Endometrium (tissue), 2 donors: ENCODE measurements around the gene REPIN1.

Source experiments
- FAIRE-seq: peaks from 2 replicates; lab custom pipeline; 2012; peaks lifted over from hg19 to GRCh38; lab: Jason Lieb, UNC
- donor health status: control.
- donor health status: control.

Gene REPIN1

DNA sequence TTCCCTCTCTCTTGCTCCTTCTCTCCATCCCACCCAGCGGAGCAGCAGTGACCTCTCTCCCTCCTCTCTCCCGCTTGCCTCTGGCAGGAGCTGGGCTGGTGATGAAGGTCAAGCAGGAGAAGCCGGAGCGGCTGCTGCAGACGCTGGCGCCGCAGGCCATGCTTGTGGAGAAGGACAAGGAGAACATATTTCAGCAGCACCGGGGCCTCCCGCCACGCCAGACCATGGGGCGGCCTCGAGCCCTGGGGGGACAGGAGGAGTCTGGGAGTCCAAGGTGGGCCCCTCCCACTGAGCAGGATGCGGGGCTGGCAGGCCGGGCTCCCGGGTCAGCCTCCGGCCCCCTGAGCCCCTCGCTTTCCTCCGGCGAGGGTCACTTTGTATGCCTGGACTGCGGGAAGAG lies 27.8 kb downstream of the REPIN1 start:
- no peak for FAIRE-seq

- FAIRE-seq = no peak
Observed at GRCh38 chr7:150396851-150397260, 28.2 kb downstream of the REPIN1 start.

GRCh38 chr7:150397346-150398107 lies 28.9 kb downstream of the REPIN1 start:
- FAIRE-seq = no peak

GRCh38 chr7:150398108-150398964 lies 29.7 kb downstream of the REPIN1 start:
- no peak for FAIRE-seq

- no peak for FAIRE-seq
Observed at GRCh38 chr7:150398965-150399320, 30.3 kb downstream of the REPIN1 start.

- FAIRE-seq = no peak
Observed at GRCh38 chr7:150399421-150400007, 30.9 kb downstream of the REPIN1 start.

DNA sequence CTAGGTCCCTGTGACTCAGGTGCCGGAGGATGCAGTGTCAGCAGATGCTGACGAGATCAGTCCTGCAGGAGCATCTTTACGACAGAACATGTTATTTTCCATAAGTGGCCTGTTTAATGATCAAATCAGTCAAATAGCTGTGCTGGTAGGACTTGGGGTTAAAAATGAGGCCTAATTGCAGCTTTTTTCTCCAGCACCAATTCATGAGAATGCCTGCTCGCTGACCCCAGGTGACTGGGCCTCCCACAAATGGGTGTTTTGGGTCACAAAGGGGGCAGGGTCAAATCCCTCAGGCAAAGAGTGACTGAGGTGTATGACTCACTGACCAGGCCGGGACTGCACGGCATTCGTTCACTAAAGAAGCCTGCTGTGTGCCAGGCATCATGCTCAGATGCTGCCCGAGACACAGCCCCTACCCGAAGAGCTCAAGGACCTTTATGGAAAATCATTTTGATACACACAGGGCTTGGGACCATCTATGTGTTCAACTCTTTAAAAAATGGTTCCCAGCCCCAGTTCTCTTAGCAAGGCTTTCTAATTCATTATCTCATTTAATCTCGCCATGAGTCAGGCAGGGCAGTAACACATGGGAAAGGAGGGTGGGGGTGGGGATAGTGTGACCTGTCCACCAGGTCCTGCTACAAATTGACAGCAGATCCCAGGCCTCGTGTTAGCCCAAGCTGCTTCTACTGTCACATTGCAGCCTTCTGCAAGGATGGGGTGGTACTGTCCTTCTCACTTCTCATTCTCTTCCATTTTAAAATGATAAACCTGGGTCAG lies 31.6 kb downstream of the REPIN1 start:
- FAIRE-seq = no peak

DNA sequence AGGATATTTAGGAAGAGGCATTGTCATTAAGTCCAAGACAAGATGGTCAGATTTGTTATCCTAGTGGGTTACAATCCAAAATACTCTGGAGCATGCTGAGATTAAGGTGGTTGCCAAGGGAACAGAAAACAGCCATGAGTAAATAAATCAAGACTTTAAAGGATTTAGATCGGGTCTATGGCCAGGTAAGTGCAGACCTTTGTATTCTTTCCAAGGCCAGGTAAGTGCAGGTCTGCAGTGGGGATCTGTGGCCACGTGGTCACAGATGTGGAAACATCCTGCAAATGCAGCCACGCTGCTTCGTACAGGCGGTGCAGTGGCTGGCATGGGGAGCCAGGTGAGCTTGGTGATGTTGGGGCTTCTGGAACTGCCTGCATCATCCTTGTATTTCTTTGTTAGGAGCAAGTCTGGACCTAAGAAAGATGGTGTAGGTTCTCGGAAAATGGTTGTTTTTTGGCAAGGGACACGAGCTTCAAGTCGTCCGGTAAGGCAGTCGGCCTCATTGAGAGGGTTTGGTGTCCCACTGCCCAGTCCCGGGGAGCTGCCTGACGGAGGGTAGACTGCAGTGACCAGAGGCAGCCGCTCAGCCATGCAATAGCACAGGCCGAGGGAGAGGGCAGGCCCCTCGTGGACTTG lies 32.3 kb downstream of the REPIN1 start:
- FAIRE-seq = no peak

DNA sequence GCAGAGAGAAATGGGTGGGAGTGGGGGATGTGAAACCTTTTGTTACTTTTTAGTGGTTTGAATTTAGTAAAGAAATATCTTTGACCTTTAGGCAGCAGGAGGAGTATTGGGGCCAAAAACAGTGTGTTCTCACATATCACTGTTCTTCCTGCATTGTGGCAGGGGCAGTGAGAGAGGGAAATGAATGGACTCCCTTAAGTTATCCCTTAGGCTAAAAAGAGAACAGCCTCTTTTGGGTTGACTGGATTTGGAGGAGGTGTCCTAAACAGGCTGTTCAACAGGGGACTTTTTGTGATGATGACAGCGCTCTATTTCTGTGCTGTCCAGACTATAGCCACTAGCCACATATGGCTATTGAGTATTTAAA lies 32.8 kb downstream of the REPIN1 start:
- FAIRE-seq = no peak

GRCh38 chr7:150401861-150402631 lies 33.4 kb downstream of the REPIN1 start:
- no peak for FAIRE-seq

DNA sequence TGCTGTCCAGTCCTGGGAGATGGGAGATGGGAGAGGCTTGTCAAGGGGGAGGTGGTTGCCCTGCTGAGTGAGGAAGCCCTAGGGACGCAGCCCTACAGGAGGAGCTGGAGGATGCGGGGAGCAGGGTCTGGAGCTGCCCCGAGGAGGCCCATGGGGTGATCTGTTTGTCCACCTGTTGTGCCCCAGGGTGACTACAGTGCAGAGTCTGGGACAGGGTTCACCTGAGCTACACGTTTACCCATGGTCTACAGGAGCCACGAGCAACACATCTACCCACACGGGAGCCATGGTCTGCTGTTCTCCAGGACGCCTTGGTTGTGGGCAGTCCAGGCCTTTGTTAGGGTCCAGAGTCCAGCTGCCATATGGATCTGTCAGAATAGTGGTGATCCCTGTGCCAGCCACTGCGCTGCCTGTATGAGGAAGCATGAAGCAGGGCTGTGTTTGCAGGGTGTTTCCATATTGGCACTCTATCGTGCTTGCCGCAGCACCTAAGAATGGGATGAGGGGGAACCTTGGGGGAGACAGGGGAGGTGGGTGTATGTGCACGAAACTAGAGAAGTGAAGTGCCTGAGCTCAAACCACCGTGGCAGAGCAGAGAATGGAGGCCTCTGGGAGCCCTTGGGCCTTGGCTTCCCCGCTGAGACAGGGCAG lies 34.2 kb downstream of the REPIN1 start:
- no peak for FAIRE-seq

DNA sequence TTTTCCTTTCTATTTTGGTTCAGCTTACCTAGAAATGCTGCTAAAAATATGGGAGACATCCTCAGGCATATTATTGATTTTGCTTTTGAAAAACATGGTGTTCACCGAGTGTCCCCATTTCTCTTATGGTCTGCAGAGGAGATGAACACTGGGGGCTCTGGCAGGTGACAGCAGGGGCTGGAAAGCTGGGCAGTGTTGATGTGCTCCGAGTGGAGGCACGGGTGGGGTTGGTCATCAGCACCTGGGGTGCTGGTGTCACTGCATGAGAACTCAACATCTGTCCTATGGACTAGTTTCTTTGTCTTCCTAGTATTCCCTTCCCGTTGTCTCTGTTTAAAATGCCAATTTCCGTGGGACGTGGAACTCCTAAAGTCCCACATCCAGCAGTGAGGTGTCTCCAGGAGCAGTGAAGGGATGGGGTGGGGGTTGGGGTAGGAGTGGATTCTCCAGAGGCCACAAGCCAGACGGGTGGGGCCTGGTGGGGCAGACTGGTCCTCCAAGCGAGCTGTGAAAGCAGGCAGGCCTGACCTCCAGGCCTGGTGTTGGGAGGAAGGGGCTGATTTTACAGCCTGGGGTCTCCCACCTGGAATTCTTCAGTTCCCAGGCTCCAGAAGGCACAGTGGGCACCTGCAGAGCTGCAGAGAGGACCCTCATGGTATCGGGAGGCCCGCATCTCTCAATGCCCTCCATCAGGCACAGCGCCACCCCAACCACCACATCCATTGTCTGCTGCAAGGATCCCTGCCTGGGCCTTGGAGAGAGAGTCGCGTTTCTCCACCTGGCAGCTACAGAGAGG lies 35.0 kb downstream of the REPIN1 start:
- no peak for FAIRE-seq

GRCh38 chr7:150404172-150404804 lies 35.7 kb downstream of the REPIN1 start:
- no peak for FAIRE-seq

DNA sequence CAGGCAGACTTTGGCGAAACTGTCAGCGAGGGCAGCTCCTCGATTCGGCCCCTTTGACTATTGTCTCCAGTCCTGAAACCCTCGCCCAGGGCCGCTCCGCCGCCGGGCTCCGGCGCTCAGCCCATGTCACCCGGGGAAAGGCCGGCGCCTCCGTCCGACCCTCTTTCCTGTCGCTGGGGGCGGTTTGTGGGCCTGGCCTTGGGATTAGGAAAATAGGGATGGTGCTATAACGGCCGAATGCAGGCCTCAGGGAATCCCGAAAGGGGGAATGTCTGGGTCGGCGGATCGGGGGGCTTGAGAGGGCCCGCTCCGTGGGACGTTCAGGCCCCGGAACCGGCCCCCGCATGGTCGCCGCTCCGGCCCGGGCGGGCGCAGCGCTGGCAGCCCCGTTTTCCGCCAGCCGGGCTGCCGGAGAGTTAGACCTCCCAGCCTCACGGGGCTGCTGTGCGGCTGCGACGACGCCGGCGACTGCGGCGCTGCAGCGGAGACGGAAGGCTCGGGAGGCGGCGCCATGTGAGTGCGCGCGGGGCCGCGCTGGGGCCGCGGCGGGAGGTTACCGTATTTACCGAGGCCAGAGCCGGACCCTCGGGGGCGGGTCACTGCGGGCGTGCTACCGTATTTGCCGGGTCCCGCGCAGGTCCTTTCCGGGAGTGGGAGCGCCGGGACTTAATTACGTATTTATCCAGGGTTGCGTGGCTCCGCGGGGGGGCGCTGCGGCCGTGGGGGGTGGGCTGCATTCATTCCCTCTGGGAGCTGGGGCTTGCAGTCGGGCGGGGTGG lies 36.4 kb downstream of the REPIN1 start:
- no peak for FAIRE-seq

GRCh38 chr7:150405584-150406311 lies 37.1 kb downstream of the REPIN1 start:
- FAIRE-seq = no peak

DNA sequence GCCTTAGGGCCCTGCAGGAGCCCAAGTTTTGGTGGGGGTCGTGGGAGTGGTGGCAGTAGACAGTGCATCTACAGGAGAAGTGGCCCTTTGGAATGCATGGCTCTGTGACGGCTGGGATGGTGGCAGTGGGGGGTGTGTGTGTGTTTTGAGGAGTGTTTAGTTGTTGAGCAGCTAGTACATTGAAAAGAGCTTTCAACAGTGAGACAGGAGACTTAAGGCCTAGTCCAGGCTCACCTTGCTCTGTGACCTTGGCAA lies 37.6 kb downstream of the REPIN1 start:
- FAIRE-seq = no peak

DNA sequence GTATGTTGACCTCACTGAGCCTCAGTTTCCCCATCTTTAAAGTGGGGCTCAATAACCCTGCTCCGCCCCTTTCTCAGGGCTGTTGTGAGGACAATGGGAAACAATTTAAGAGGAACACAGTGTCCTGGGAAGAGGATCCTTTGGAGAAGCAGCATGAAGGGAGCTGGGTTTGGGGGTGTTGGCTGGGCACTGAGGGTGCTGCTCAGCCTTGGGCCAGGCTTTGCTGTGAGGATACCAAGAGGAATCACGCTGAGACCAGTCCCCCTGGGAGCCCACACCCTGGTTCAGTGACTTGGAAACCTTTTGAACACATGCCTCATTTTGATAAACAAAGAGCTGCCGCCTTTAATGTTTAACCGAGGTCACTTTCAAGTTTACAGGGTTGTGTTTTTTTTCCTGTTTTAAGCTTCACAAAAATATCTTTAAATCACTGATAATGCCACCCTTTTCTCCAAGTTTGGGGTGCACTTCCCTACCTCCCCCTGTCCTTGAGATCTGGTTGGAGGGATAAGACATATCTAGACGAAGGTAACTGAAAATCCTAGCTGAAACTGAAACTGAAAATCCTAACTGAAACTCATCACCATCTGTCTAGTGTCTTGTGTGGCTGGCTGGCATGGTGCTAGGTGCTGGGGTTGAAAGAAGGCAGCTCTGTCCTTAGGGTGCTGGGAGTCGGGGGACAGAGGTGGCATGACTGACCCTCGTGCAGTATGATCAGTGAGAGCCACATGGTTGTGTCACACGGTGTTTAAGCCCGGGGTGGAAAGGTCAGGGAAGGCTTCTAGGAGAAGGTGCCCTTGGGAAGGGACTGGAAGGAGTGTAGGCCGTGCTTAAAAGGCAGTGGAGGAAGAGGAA lies 38.2 kb downstream of the REPIN1 start:
- FAIRE-seq = no peak
